ENCODE measurements around the gene ALDH3A1.

Gene ALDH3A1

DNA sequence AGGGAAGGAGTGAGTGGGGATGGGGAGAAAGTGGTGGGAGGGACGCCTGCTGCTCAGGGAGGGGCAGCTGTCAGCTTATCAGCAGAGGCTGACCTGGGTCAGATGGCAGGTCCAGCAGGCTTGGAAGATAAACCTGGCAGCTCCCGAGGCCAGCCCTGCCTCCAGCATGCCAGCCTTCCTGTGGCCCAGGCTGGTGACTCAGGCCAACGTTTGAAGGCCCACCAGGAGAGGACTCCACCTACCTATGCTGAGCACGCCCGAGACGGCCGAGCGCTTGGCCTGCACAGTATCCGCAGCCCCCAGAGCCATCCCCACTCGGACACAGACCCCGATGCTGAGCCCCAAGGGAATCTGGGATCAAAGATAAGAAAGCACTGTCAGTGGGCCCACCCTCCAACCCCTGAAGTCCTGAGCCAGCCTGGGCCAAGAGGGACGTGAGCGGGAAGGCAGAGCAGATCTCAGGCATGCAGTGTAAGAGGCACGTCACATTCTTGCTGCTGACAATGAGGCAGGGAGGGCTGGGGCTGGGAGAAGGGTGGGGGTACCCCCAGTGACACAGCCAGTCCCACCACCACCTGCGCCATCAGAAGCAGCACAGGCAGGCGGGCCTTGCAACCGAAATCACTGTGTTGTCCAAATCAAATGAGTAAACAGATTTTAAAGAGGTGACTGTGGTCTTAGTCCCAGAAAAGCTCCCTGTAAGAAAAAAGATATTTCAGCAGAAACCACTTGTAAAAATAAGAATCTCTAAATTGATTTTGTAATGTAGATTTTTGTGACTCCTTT is 44.1 kb downstream of the ALDH3A1 start:
- no peak for DNase-seq (ENCODE audit: low read depth in 2 of 2)

DNA sequence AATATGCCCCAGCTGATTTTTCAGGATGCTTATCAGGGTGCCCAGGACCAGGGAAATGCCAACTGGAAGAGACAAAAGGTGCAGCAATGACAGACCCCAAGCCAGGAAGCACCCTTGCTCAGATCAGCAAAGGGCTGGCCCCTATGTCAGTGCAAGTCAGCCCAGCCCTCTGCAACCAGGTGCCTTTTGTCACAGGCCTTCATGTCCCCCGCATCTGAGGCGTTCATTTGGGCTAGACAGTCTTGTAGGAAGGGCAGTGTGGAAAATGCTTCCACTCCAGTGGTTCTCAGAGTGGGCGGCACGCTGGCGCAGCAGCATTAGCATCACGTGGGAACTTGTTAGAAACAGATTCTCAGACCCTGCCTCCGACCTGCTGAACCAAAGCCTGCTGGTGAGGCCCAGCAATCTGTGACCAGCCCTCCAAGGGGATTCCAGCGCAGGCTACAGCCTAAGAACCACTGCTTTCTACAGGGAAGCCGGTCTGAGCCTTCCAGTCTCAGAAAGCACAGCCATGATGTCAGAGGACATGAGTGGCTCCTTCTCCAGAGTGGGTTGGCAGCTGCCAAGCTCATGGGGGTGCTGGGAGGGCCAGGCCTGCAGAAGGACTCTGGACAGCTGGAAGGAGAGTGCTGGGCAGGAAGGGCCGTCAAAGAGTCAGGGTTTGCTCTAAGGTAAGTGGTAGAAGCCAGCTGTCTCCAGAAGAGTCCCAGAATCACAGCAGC is 44.8 kb downstream of the ALDH3A1 start:
- no peak for DNase-seq (ENCODE audit: low read depth in 2 of 2)

DNA sequence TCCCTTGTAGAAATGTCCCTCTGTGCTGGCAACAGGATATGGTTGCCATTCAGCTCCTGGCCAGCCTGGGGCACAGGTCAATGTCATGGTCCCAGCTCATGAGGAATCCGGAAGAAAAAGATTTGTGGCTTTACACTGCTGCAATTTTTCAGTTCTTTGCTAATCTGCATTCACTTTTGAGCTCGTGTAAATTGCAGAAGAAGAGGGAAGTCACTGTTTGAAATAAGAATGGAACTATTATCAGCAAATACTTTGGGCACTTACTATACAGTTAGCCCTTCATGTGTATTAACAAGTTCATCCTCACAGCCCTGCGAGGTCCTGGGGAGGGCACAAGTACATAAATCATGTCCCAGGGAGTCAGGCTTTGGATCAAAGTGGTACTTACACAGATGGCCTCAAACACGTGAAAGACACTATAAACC is 45.9 kb downstream of the ALDH3A1 start:
- no peak for DNase-seq (ENCODE audit: low read depth in 2 of 2)

Measured in stimulated activated CD4-positive, alpha-beta T cell treated with anti-CD3 and anti-CD28 coated beads, Interleukin-1b, Interleukin-23, amount 100 ng/mL, for 4 hours (primary cell).